OCI-LY7 (cell line): ENCODE data around the gene PARP14. TPM values are rescaled to one million over a fixed set of nuclear protein-coding genes. Genes with fewer than 3 reads are reported as not detected.

ENCODE experiments used
- BruUV-seq: library from RNA; stranded (reverse); fragments of 400-500 nt; replicated peaks from 2 replicates; lab custom pipeline; 2021; lab: Mats Ljungman, UMichigan
- CTCF ChIA-PET: fragments of 300-600 bp; sonication (Branson Sonifier 250); formaldehyde crosslinking; loops from one replicate; lab custom pipeline; 2022; ENCODE audit warnings: antibody characterized with exemption; ENCODE audit not compliant: unreplicated experiment; lab: Charles Lee
- POLR2A ChIA-PET: fragments of 300-600 bp; sonication (Branson Sonifier 250); formaldehyde crosslinking; loops from one replicate; lab custom pipeline; 2022; ENCODE audit warnings: antibody characterized with exemption; lab: Charles Lee
- DNase-seq: peaks from one replicate; pipeline ENCODE4 v3.0.0-alpha.2; 2015; ENCODE audit warnings: low spot score
- H2AFZ ChIP-seq: fragments of 200-600 bp; sonication (generic), shearing (Covaris generic); 2 replicates; pipeline ENCODE4 v1.6.1; 2014; ENCODE audit warnings: mild to moderate bottlenecking, antibody characterized with exemption, low read length, moderate library complexity
- H3K27ac ChIP-seq: fragments of 200-600 bp; sonication (generic); 2 replicates; pipeline ENCODE4 v1.5.1; 2014; ENCODE audit warnings: mixed run types, low read depth, mild to moderate bottlenecking, moderate library complexity, low read length, inconsistent platforms; ENCODE audit not compliant: poor library complexity, severe bottlenecking
- H3K36me3 ChIP-seq: fragments of 200-600 bp; sonication (generic); 2 replicates; pipeline ENCODE4 v1.6.1; 2014; ENCODE audit warnings: mild to moderate bottlenecking, antibody characterized with exemption, low read length, moderate library complexity, mixed read lengths; ENCODE audit not compliant: insufficient read depth
- H3K4me1 ChIP-seq: fragments of 200-600 bp; sonication (generic); 2 replicates; pipeline ENCODE4 v1.5.1; 2014; ENCODE audit warnings: mild to moderate bottlenecking, low read length; ENCODE audit not compliant: insufficient read depth, poor library complexity, severe bottlenecking
- H3K4me2 ChIP-seq: fragments of 200-600 bp; sonication (generic); 2 replicates; pipeline ENCODE4 v1.6.1; 2014; ENCODE audit warnings: mild to moderate bottlenecking, low read length
- H3K4me3 ChIP-seq: fragments of 200-600 bp; sonication (generic); 2 replicates; pipeline ENCODE4 v1.5.1; 2014; ENCODE audit warnings: mild to moderate bottlenecking, low read depth, low read length; ENCODE audit not compliant: poor library complexity, severe bottlenecking
- H3K79me2 ChIP-seq: fragments of 200-600 bp; sonication (generic); 2 replicates; pipeline ENCODE4 v1.6.1; 2016; ENCODE audit warnings: low read depth, mild to moderate bottlenecking, low read length, moderate library complexity, mixed read lengths; ENCODE audit not compliant: insufficient read depth
- H3K9me2 ChIP-seq: fragments of 200-600 bp; sonication (generic); 2 replicates; pipeline ENCODE4 v1.6.1; 2016; ENCODE audit warnings: mild to moderate bottlenecking, low read length, mixed read lengths; ENCODE audit not compliant: insufficient read depth
- H3K9me3 ChIP-seq: fragments of 200-600 bp; sonication (generic); 2 replicates; pipeline ENCODE4 v1.6.1; 2014; ENCODE audit warnings: mild to moderate bottlenecking, mixed run types, low read length, mixed read lengths
- H4K20me1 ChIP-seq: fragments of 200-600 bp; sonication (generic); 2 replicates; pipeline ENCODE4 v1.6.1; 2014; ENCODE audit warnings: mild to moderate bottlenecking, antibody characterized with exemption, low read length, moderate library complexity, mixed read lengths; ENCODE audit not compliant: insufficient read depth
- CTCF ChIP-seq: fragments of 200-600 bp; sonication (generic); conservative IDR thresholded peaks from 2 replicates; pipeline ENCODE4 v1.5.1; 2014; ENCODE audit warnings: mild to moderate bottlenecking, antibody characterized with exemption, low read length, moderate library complexity, mixed read lengths
- EZH2phosphoT487 ChIP-seq: fragments of 200-600 bp; sonication (generic); IDR thresholded peaks from 2 replicates; pipeline ENCODE4 v1.6.1; 2018; ENCODE audit warnings: low read depth, borderline replicate concordance, mild to moderate bottlenecking, mixed run types, antibody characterized with exemption, low read length, moderate library complexity, mixed read lengths
- intact Hi-C: fragments of 100-400 bp; cut with micrococcal nuclease; formaldehyde crosslinking; loops from one replicate; pipeline ENCODE4 v1.10.0; 2022; ENCODE audit not compliant: unreplicated experiment
- total RNA-seq, 2 experiments: library from RNA; depleted of rRNA in 1 of 2; stranded (reverse); fragments of >200 nt in 1 of 2; shearing (Covaris generic) in 1 of 2; gene quantifications; 2 replicates each; pipeline ENCODE4 v1.2.3, GENCODE V29; 2014 to 2022

The PARP14 gene
- total RNA-seq, 2 experiments from 2014 or later: 5.6 to 12.4 TPM

DNA sequence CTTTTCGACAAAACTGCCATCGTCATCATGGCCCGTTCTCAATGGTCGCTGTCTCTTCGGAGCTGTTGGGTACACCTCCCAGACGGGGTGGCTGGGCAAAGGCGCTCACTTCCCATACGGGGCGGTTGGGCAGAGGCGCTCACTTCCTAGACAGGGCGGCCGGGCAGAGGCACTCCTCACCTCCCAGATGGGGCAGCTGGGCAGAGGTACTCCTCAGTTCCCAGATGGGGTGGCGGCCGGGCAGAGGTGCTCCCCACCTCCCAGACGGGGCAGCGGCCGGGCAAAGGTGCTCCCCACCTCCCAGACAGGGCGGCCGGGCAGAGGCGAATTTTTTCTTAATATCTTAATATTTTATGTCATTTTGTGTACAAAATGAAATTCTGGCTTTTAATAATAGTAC is 44.5 kb downstream of the PARP14 start:
- intact Hi-C loops: no loop called here
- DNase-seq: no peak
- no TSS peak for BruUV-seq

DNA sequence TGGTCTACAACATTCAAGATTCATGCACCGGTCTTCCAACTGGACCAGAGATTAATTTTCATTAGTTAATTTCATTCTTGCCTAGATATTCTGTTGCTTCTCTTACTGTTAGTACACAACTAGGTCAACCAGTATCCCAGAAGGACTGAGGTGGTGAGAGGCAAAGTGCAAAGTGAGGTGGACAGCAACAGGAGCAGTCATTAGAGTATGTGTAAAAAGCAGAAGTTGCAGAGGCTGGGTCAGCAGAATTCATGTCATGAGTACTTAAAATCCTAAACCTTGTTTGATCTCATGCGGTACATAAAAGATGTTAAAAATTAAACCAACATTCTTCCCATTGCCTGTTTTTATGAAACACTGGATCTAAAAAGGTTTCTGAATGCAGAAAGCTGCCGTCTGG is 46.7 kb downstream of the PARP14 start:
- POLR2A ChIA-PET: no interaction called here
- CTCF ChIA-PET: no interaction called here
- Histone ChIP-seq H2AFZ (no peak overlapping the region), H3K4me1 (no peaks in the 10 kb centered on the region), H3K36me3 (0 out of 2 replicates have a peak, but pooled peaks cover 3% of the 10 kb centered on the region), H3K4me3 (no peak overlapping the region), H3K4me2 (no peak overlapping the region), H3K9me3 (no peaks in the 10 kb centered on the region; the same call in 1 of the 2 replicates), H3K9me2 (no peaks in the 10 kb centered on the region), H4K20me1 (no peaks in the 10 kb centered on the region), H3K27ac (no peak overlapping the region), H3K79me2 (no peaks in the 10 kb centered on the region)
- BruUV-seq: no TSS peak
- TF ChIP-seq CTCF: no peak
- TF ChIP-seq EZH2phosphoT487: no peak
- DNase-seq: no peak
- intact Hi-C loops: no loop called here

More for the DNA sequence above, 44.5 kb downstream of the PARP14 start:
- H3K36me3 ChIP-seq: no peaks in the 10 kb centered on the region
- H3K9me3 ChIP-seq: no peaks in the 10 kb centered on the region; the same call in 1 of the 2 replicates
- H3K4me1 ChIP-seq: no peaks in the 10 kb centered on the region
- no peaks in the 10 kb centered on the region for H4K20me1 ChIP-seq
- no peaks in the 10 kb centered on the region for H3K79me2 ChIP-seq
- TF ChIP-seq EZH2phosphoT487 (no peak), CTCF (no peak)
- H3K4me2 ChIP-seq: no peak overlapping the region
- no peak overlapping the region for H3K27ac ChIP-seq
- no peaks in the 10 kb centered on the region for H3K9me2 ChIP-seq
- POLR2A ChIA-PET: no interaction called here
- CTCF ChIA-PET: no interaction called here
- no peak overlapping the region for H3K4me3 ChIP-seq
- no peak overlapping the region for H2AFZ ChIP-seq

DNA sequence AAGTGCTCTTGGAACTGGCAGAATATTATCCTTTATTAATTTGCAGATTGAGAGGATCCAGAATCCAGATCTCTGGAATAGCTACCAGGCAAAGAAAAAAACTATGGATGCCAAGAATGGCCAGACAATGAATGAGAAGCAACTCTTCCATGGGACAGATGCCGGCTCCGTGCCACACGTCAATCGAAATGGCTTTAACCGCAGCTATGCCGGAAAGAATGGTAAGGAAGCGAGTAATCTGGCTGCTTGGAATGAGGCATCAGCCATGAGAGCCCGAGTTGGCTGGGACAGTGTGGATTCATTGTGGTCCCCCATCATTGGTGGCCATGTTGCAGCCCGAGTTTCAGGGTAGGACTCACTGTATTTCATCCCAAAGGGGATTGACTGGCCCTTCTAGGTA is 47.1 kb downstream of the PARP14 start:
- no TSS peak for BruUV-seq
- TF ChIP-seq EZH2phosphoT487 (no peak), CTCF (no peak)
- Histone ChIP-seq H3K4me2 (no peak overlapping the region), H3K79me2 (no peaks in the 10 kb centered on the region), H3K9me2 (no peaks in the 10 kb centered on the region), H4K20me1 (no peaks in the 10 kb centered on the region), H3K4me3 (no peak overlapping the region), H3K9me3 (no peaks in the 10 kb centered on the region; the same call in 1 of the 2 replicates), H2AFZ (no peak overlapping the region), H3K27ac (no peak overlapping the region), H3K4me1 (no peaks in the 10 kb centered on the region), H3K36me3 (0 out of 2 replicates have a peak, but pooled peaks cover 3% of the 10 kb centered on the region)
- POLR2A ChIA-PET: no interaction called here
- CTCF ChIA-PET: no interaction called here
- no peak for DNase-seq
- intact Hi-C loops: no loop called here
